HEK293 (cell line): ENCODE data around the gene LETM1.

ENCODE experiments used
- ATF2 ChIP-seq: fragments of 450-650 bp; formaldehyde crosslinking; IDR thresholded peaks from 2 replicates; pipeline ENCODE4 v1.5.1; 2016; ENCODE audit warnings: missing biosample characterization, missing genetic modification characterization, low read depth
- CTCF ChIP-seq: fragments of 450-650 bp; formaldehyde crosslinking; IDR thresholded peaks from 2 replicates; pipeline ENCODE4 v1.5.1; 2016; ENCODE audit warnings: missing biosample characterization, missing genetic modification characterization
- HIC1 ChIP-seq: fragments of 450-650 bp; formaldehyde crosslinking; IDR thresholded peaks from 2 replicates; pipeline ENCODE4 v1.5.1; 2016; ENCODE audit warnings: missing biosample characterization, missing genetic modification characterization
- HOXA7 ChIP-seq: sonication (generic); formaldehyde crosslinking; IDR thresholded peaks from 2 replicates; pipeline ENCODE4 v1.8.1; 2022; ENCODE audit warnings: missing genetic modification reagents, borderline replicate concordance
- PRDM2 ChIP-seq: fragments of 450-650 bp; formaldehyde crosslinking; IDR thresholded peaks from 2 replicates; pipeline ENCODE4 v1.5.1; 2016; ENCODE audit warnings: missing biosample characterization, missing genetic modification characterization, borderline replicate concordance
- ZNF169 ChIP-seq: fragments of 450-650 bp; formaldehyde crosslinking; IDR thresholded peaks from 2 replicates; pipeline ENCODE4 v1.5.1; 2016; ENCODE audit warnings: missing biosample characterization, missing genetic modification characterization
- ZNF248 ChIP-seq: fragments of 450-650 bp; formaldehyde crosslinking; IDR thresholded peaks from 2 replicates; pipeline ENCODE4 v1.5.1; 2017; ENCODE audit warnings: missing biosample characterization, missing genetic modification characterization
- ZNF530 ChIP-seq: fragments of 450-650 bp; formaldehyde crosslinking; IDR thresholded peaks from 2 replicates; pipeline ENCODE4 v1.5.1; 2016; ENCODE audit warnings: low read depth, missing biosample characterization, missing genetic modification characterization

GRCh38 chr4:1794809-1795298 lies 61.1 kb downstream of the LETM1 start:
- TF ChIP-seq ZNF248 (tag by site-specific recombination) (no peak), CTCF (tag by site-specific recombination) (no peak), ZNF169 (no peak), ATF2 (tag by site-specific recombination) (no peak), PRDM2 (tag by site-specific recombination) (no peak), HIC1 (tag by site-specific recombination) (no peak), ZNF530 (tag by site-specific recombination) (no peak), HOXA7 (CRISPR knock-in tag) (no peak)
